GM12892 (cell line): ENCODE measurements around the gene OLFML1.

Source experiments
- POLR2A ChIP-seq: IDR thresholded peaks from 2 replicates; pipeline ENCODE4 v1.6.1; 2011; ENCODE audit warnings: low read depth, low read length, control low read depth
- POLR2AphosphoS5 ChIP-seq: IDR thresholded peaks from 2 replicates; pipeline ENCODE4 v1.6.1; 2011; ENCODE audit warnings: low read depth, low read length, control low read depth
- TAF1 ChIP-seq: IDR thresholded peaks from 2 replicates; pipeline ENCODE4 v1.6.1; 2011; ENCODE audit warnings: low read depth, mild to moderate bottlenecking, control low read depth, low read length, borderline replicate concordance

- no peak for TF ChIP-seq POLR2A
- no peak for TF ChIP-seq POLR2AphosphoS5
- TF ChIP-seq TAF1: no peak
Measured at GRCh38 chr11:7515447-7515886, 30.2 kb downstream of the OLFML1 start.
